Activated naive CD8-positive, alpha-beta T cell treated with anti-CD3 and anti-CD28 coated beads, Interleukin-2, amount 10 ng/mL, durations not matched to agents 7 days and 5 days (primary cell): ENCODE data around the gene APH1B. TPM values are rescaled to one million over a fixed set of nuclear protein-coding genes. Genes with fewer than 3 reads are reported as not detected.

Experiments used
- ATAC-seq: fragments of 150-1000 bp; cut with Tn5 transposase; one replicate; pipeline ENCODE4 v1.10.0; 2021; ENCODE audit warnings: low read depth, moderate library complexity
- POLR2A ChIA-PET: fragments of 350-600 bp; sonication (Branson Sonifier 250); formaldehyde crosslinking; loops from one replicate; lab custom pipeline; 2021; ENCODE audit warnings: antibody characterized with exemption; lab: Charles Lee
- DNase-seq: peaks from one replicate; pipeline ENCODE4 v3.0.0; 2021
- H3K27ac Mint-ChIP-seq: one replicate; pipeline ENCODE4 v1.8.0; 2022; ENCODE audit warnings: mild to moderate bottlenecking, mixed read lengths
- H3K27me3 Mint-ChIP-seq: one replicate; pipeline ENCODE4 v1.8.0; 2022; ENCODE audit warnings: mild to moderate bottlenecking, moderate library complexity, mixed read lengths
- H3K36me3 Mint-ChIP-seq: one replicate; pipeline ENCODE4 v1.8.0; 2021; ENCODE audit warnings: mild to moderate bottlenecking, mixed read lengths
- H3K4me1 Mint-ChIP-seq: one replicate; pipeline ENCODE4 v1.8.0; 2021; ENCODE audit warnings: mixed read lengths
- H3K4me3 Mint-ChIP-seq: one replicate; pipeline ENCODE4 v1.8.0; 2022; ENCODE audit warnings: mild to moderate bottlenecking, moderate library complexity, mixed read lengths
- H3K9me3 Mint-ChIP-seq: one replicate; pipeline ENCODE4 v1.8.0; 2021; ENCODE audit warnings: mixed read lengths
- total RNA-seq, 2 experiments: library from RNA; stranded (reverse); gene quantifications; one replicate each; pipeline ENCODE4 v1.2.3, GENCODE V29; 2021

The APH1B gene
- total RNA-seq, 2 experiments from 2014 or later: 17.9 to 19.1 TPM

- H3K9me3 Mint-ChIP-seq: no peaks in the 10 kb centered on the region
- ATAC-seq: no peak
- H3K27me3 Mint-ChIP-seq: peaks cover 15% of the 10 kb centered on the region
- no peaks in the 10 kb centered on the region for H3K4me1 Mint-ChIP-seq
- POLR2A ChIA-PET: no interaction called here
- DNase-seq: no peak
- no peak overlapping the region for H3K27ac Mint-ChIP-seq
- H3K36me3 Mint-ChIP-seq: no peaks in the 10 kb centered on the region
- no peak overlapping the region for H3K4me3 Mint-ChIP-seq
Measured at GRCh38 chr15:63357731-63358130, 80.3 kb downstream of the APH1B start.

- H3K27me3 Mint-ChIP-seq: peaks cover 12% of the 10 kb centered on the region
- H3K27ac Mint-ChIP-seq: no peak overlapping the region
- no peaks in the 10 kb centered on the region for H3K9me3 Mint-ChIP-seq
- no peaks in the 10 kb centered on the region for H3K36me3 Mint-ChIP-seq
- DNase-seq (no peak), ATAC-seq (no peak)
- POLR2A ChIA-PET: no interaction called here
- H3K4me3 Mint-ChIP-seq: no peak overlapping the region
- no peaks in the 10 kb centered on the region for H3K4me1 Mint-ChIP-seq
Measured at GRCh38 chr15:63358241-63359029, 81.0 kb downstream of the APH1B start.

Other genes with a start within 250 kb of the APH1B start
- 1 to 10 TPM; 9.9 TPM for gene TPM1, start 234.9 kb upstream of the APH1B start, total RNA-seq
- gene LACTB, start 155.7 kb upstream of the APH1B start, total RNA-seq: 10 to 100 TPM; 12.4 to 13.5 TPM
- gene RPS27L, start 120.1 kb upstream of the APH1B start, total RNA-seq: 100 to 1,000 TPM; 177 to 179 TPM
- 100 to 1,000 TPM; 111 TPM for gene RAB8B, start 88.0 kb upstream of the APH1B start, total RNA-seq
- not detected for gene CA12, start 104.2 kb downstream of the APH1B start, total RNA-seq
- gene USP3, start 227.0 kb downstream of the APH1B start, total RNA-seq: 10 to 100 TPM; 75.6 to 83.1 TPM